ENCODE measurements around the gene OVCH2.
"Not testable (repeated sequence)": the region's sequence is repeated elsewhere in the genome, so short reads cannot be mapped to it uniquely, and the experiment has no call there.

The OVCH2 gene

GRCh38 chr11:7706377-7706776 is at the start of gene OVCH2:
OVCH2 (minus strand) TSS chr11:7706477; CDS start chr11:7706394, 83 bp downstream.
- DNase-seq = no peak
- in situ Hi-C loops (cut with MboI; ENCODE audit: low pct_unique_long_range_greater_than_20kb, low sequenced_read_pairs) = no loop called here

- in situ Hi-C loops (cut with MboI; ENCODE audit: low pct_unique_long_range_greater_than_20kb, low sequenced_read_pairs) = no loop called here
- no peak for DNase-seq
Observed at GRCh38 chr11:7749456-7749855, 43.2 kb upstream of the OVCH2 start.

GRCh38 chr11:7734767-7735166 is 28.5 kb upstream of the OVCH2 start:
- DNase-seq; in situ Hi-C loops (cut with MboI; ENCODE audit: low pct_unique_long_range_greater_than_20kb, low sequenced_read_pairs): not testable (repeated sequence)

- in situ Hi-C loops (cut with MboI; ENCODE audit: low pct_unique_long_range_greater_than_20kb, low sequenced_read_pairs) = no loop called here
- no peak for DNase-seq
Observed at GRCh38 chr11:7714786-7715185, 8.5 kb upstream of the OVCH2 start.

GRCh38 chr11:7703740-7704139 is 2.5 kb downstream of the OVCH2 start:
- in situ Hi-C loops (cut with MboI; ENCODE audit: low pct_unique_long_range_greater_than_20kb, low sequenced_read_pairs) = no loop called here
- no peak for DNase-seq

GRCh38 chr11:7696424-7696823 is 9.9 kb downstream of the OVCH2 start:
- no peak for DNase-seq
- in situ Hi-C loops (cut with MboI; ENCODE audit: low pct_unique_long_range_greater_than_20kb, low sequenced_read_pairs) = no loop called here

- in situ Hi-C loops (cut with MboI; ENCODE audit: low pct_unique_long_range_greater_than_20kb, low sequenced_read_pairs) = no loop called here
- no peak for DNase-seq
Observed at GRCh38 chr11:7694235-7694634, 12.0 kb downstream of the OVCH2 start.

- no peak for DNase-seq
- in situ Hi-C loops (cut with MboI; ENCODE audit: low pct_unique_long_range_greater_than_20kb, low sequenced_read_pairs) = no loop called here
Observed at GRCh38 chr11:7692426-7692825, 13.9 kb downstream of the OVCH2 start.

- DNase-seq = no peak
- in situ Hi-C loops (cut with MboI; ENCODE audit: low pct_unique_long_range_greater_than_20kb, low sequenced_read_pairs) = no loop called here
Observed at GRCh38 chr11:7691759-7692350, 14.4 kb downstream of the OVCH2 start.

- in situ Hi-C loops (cut with MboI; ENCODE audit: low pct_unique_long_range_greater_than_20kb, low sequenced_read_pairs) = no loop called here
Observed at GRCh38 chr11:7690648-7691047, 15.6 kb downstream of the OVCH2 start.

GRCh38 chr11:7689239-7689638 is 17.0 kb downstream of the OVCH2 start:
- DNase-seq = no peak
- in situ Hi-C loops (cut with MboI; ENCODE audit: low pct_unique_long_range_greater_than_20kb, low sequenced_read_pairs) = no loop called here

More at GRCh38 chr11:7690648-7691047, 15.6 kb downstream of the OVCH2 start:
- no peak for DNase-seq

GRCh38 chr11:7688238-7688826 is 17.9 kb downstream of the OVCH2 start:
- peak; percentile 41 for DNase-seq
- in situ Hi-C loops (cut with MboI; ENCODE audit: low pct_unique_long_range_greater_than_20kb, low sequenced_read_pairs) = no loop called here

- DNase-seq = no peak
- in situ Hi-C loops (cut with MboI; ENCODE audit: low pct_unique_long_range_greater_than_20kb, low sequenced_read_pairs) = no loop called here
Observed at GRCh38 chr11:7687386-7687785, 18.9 kb downstream of the OVCH2 start.

- in situ Hi-C loops (cut with MboI; ENCODE audit: low pct_unique_long_range_greater_than_20kb, low sequenced_read_pairs) = no loop called here
- DNase-seq = no peak
Observed at GRCh38 chr11:7686761-7687160, 19.5 kb downstream of the OVCH2 start.

- no peak for DNase-seq
- in situ Hi-C loops (cut with MboI; ENCODE audit: low pct_unique_long_range_greater_than_20kb, low sequenced_read_pairs) = no loop called here
Observed at GRCh38 chr11:7683571-7683970, 22.7 kb downstream of the OVCH2 start.

- no peak for DNase-seq
- in situ Hi-C loops (cut with MboI; ENCODE audit: low pct_unique_long_range_greater_than_20kb, low sequenced_read_pairs) = no loop called here
Observed at GRCh38 chr11:7677796-7678201, 28.5 kb downstream of the OVCH2 start.

- in situ Hi-C loops (cut with MboI; ENCODE audit: low pct_unique_long_range_greater_than_20kb, low sequenced_read_pairs) = no loop called here
- DNase-seq = peak; percentile 39
Observed at GRCh38 chr11:7677071-7677470, 29.2 kb downstream of the OVCH2 start.

GRCh38 chr11:7675631-7676030 is 30.6 kb downstream of the OVCH2 start:
- in situ Hi-C loops (cut with MboI; ENCODE audit: low pct_unique_long_range_greater_than_20kb, low sequenced_read_pairs) = no loop called here

GRCh38 chr11:7673724-7674434 is 32.4 kb downstream of the OVCH2 start:
- DNase-seq = no peak
- in situ Hi-C loops (cut with MboI; ENCODE audit: low pct_unique_long_range_greater_than_20kb, low sequenced_read_pairs) = loop anchor here (25.0 kb wide), 1 partner anchor 562 kb away; no protein-coding TSS in a partner anchor

More at GRCh38 chr11:7675631-7676030, 30.6 kb downstream of the OVCH2 start:
- DNase-seq = no peak

GRCh38 chr11:7672960-7673723 is 33.1 kb downstream of the OVCH2 start, which contains the start of gene CYB5R2:
CYB5R2 (minus strand) TSS chr11:7673500; CDS start chr11:7672825, 675 bp downstream.
- in situ Hi-C loops (cut with MboI; ENCODE audit: low pct_unique_long_range_greater_than_20kb, low sequenced_read_pairs) = loop anchor here (25.0 kb wide), 1 partner anchor 561 kb away; no protein-coding TSS in a partner anchor
- no peak for DNase-seq

Measured in KBM-7 (cell line).